ENCODE measurements around the gene CTNNA2. TPM values are rescaled to one million over a fixed set of nuclear protein-coding genes. Genes with fewer than 3 reads are reported as not detected.

The CTNNA2 gene
- total RNA-seq, 1 experiment from 2014 or later, result 5.5 TPM

DNA sequence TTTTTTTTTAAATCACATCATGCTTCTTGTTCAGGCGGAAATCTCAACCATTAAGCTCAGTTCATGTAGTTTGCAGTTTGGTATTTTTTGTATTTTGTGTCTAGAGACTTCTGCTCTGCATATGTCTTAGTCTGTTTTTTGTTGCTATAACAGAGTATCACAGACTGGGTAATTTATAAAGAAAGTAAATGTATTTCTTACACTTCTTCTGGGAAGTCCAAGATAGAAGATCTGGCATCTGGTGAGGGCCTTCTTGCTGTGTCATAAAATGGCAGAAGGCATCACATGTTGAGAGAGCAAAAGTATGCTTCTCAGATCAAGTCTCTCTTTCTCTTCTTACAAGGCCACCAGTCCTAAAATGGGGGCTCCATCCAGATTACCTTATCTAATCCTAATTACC lies 208.2 kb downstream of the CTNNA2 start:
- H3K36me3 Mint-ChIP-seq (ENCODE audit: insufficient read depth in 1 of 3, low read depth in 3 of 3), result no peaks in the 10 kb centered on the region
- Histone ChIP-seq H2BK12ac (ENCODE audit: insufficient read length, low read depth, low read length) (no peak overlapping the region), H2AK5ac (ENCODE audit: insufficient read length, low read length) (no peak overlapping the region), H3K4me2 (ENCODE audit: insufficient read depth, insufficient read length, low read length) (no peak overlapping the region), H3K18ac (ENCODE audit: insufficient read length, low read depth, low read length) (no peak overlapping the region), H3K14ac (ENCODE audit: insufficient read depth, low read length) (no peak overlapping the region), H3K79me1 (ENCODE audit: insufficient read depth, low read depth, low read length, poor library complexity, severe bottlenecking) (no peaks in the 10 kb centered on the region), H3K4ac (ENCODE audit: low read depth, low read length) (no peak overlapping the region), H3K79me2 (ENCODE audit: insufficient read depth, low read length) (no peaks in the 10 kb centered on the region), H3T11ph (ENCODE audit: low read length) (no peak overlapping the region), H3K23me2 (ENCODE audit: insufficient read length, low read depth, low read length, poor library complexity, severe bottlenecking) (no peaks in the 10 kb centered on the region), H4K5ac (ENCODE audit: insufficient read length, low read depth, low read length) (no peak overlapping the region), H3K9ac (ENCODE audit: extremely low read depth, insufficient read length, low read length) (no peak overlapping the region), H4K91ac (ENCODE audit: insufficient read length, low read depth, low read length) (no peak overlapping the region), H2BK120ac (ENCODE audit: low read depth, low read length, poor library complexity, severe bottlenecking) (no peak overlapping the region), H4K20me1 (ENCODE audit: control insufficient read depth, insufficient read depth, insufficient read length) (no peaks in the 10 kb centered on the region), H2AFZ (ENCODE audit: low read length) (no peak overlapping the region), H2BK15ac (ENCODE audit: low read depth, low read length) (no peak overlapping the region), H3K27ac (ENCODE audit: insufficient read length, low read depth, low read length) (no peak overlapping the region), H3K9me3 (ENCODE audit: control insufficient read depth, low read depth, low read length) (no peaks in the 10 kb centered on the region), H2BK5ac (ENCODE audit: insufficient read length, low read length) (no peak overlapping the region), H3K56ac (ENCODE audit: insufficient read length, low read depth, low read length) (no peak overlapping the region), H3K4me1 (ENCODE audit: insufficient read depth, low read length) (peaks cover 5% of the 10 kb centered on the region; the same call in 1 of the 2 replicates), H3K23ac (ENCODE audit: insufficient read length, low read depth, low read length) (no peak overlapping the region), H3K27me3 (ENCODE audit: insufficient read depth, low read length) (no peaks in the 10 kb centered on the region), H2BK20ac (ENCODE audit: low read depth, low read length, poor library complexity, severe bottlenecking) (no peak overlapping the region), H4K8ac (replicated peaks; ENCODE audit: insufficient read length, low read depth, low read length) (no peak overlapping the region)
- TF ChIP-seq, protein P1, sequence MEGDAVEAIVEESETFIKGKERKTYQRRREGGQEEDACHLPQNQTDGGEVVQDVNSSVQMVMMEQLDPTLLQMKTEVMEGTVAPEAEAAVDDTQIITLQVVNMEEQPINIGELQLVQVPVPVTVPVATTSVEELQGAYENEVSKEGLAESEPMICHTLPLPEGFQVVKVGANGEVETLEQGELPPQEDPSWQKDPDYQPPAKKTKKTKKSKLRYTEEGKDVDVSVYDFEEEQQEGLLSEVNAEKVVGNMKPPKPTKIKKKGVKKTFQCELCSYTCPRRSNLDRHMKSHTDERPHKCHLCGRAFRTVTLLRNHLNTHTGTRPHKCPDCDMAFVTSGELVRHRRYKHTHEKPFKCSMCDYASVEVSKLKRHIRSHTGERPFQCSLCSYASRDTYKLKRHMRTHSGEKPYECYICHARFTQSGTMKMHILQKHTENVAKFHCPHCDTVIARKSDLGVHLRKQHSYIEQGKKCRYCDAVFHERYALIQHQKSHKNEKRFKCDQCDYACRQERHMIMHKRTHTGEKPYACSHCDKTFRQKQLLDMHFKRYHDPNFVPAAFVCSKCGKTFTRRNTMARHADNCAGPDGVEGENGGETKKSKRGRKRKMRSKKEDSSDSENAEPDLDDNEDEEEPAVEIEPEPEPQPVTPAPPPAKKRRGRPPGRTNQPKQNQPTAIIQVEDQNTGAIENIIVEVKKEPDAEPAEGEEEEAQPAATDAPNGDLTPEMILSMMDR (conservative IDR thresholded peaks at IDR 0.05), result no peak
- no peak overlapping the region for H3K27ac Mint-ChIP-seq
- H3K9me3 Mint-ChIP-seq, result no peaks in the 10 kb centered on the region
- WGBS (ENCODE audit: extremely low coverage, insufficient read length, low lambda C conversion rate), result no CpG with 5 or more reads among the region's 1 CpG
- no peaks in the 10 kb centered on the region for H3K27me3 Mint-ChIP-seq (ENCODE audit: low read depth)
- DNase-seq, result no peak
- H3K4me1 Mint-ChIP-seq, result peaks cover 15 to 18% of the 10 kb centered on the region in 2 experiments
- H3K4me3 Mint-ChIP-seq, result no peak overlapping the region

All from H9 (cell line).